Measurements from ENCODE around the gene GAD1. TPM values are rescaled to one million over a fixed set of nuclear protein-coding genes. Genes with fewer than 3 reads are reported as not detected.
A peak's percentile ranks its signal among the peaks of the same experiment; 100 is the strongest.

GAD1 gene
- total RNA-seq, 1 donor from 2014 or later: 0.34 TPM

- no peak for DNase-seq (ENCODE audit: low spot score in 2 of 2, unreplicated experiment in 2 of 2)
- Mint-ChIP-seq H3K36me3 (no peaks in the 10 kb centered on the region), H3K27me3 (ENCODE audit: low read depth) (peaks cover 15% of the 10 kb centered on the region), H3K4me1 (no peaks in the 10 kb centered on the region), H3K27ac (no peak overlapping the region), H3K9me3 (peaks cover 3% of the 10 kb centered on the region), H3K4me3 (no peak overlapping the region)
- TF ChIP-seq CTCF (IDR thresholded peaks at IDR 0.05; ENCODE audit: unreplicated experiment): no peak
Measured at GRCh38 chr2:170843656-170844055, 27.0 kb downstream of the GAD1 start.

DNA sequence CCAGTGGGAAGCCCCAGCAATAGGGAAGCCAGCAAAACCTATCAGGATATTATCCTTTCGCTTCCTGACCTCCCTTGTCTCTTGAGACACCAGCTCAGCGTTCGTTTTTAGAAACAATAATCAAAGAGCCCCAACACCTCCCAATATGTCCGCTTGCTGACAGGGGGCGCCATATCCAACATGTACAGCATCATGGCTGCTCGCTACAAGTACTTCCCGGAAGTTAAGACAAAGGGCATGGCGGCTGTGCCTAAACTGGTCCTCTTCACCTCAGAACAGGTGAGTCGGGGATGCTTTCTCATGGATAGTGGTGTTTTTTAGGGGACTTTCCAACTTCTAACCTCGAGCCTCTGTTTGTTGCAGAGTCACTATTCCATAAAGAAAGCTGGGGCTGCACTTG is 28.7 kb downstream of the GAD1 start:
- Mint-ChIP-seq H3K4me3 (no peak overlapping the region), H3K36me3 (no peaks in the 10 kb centered on the region), H3K27me3 (ENCODE audit: low read depth) (peaks cover 11% of the 10 kb centered on the region), H3K27ac (no peak overlapping the region), H3K9me3 (peaks cover 6% of the 10 kb centered on the region), H3K4me1 (no peaks in the 10 kb centered on the region)
- TF ChIP-seq CTCF (IDR thresholded peaks at IDR 0.05; ENCODE audit: unreplicated experiment): peak; percentile 18
- DNase-seq (ENCODE audit: low spot score in 2 of 2, unreplicated experiment in 2 of 2): no peak

- H3K9me3 Mint-ChIP-seq: peaks cover 4% of the 10 kb centered on the region
- TF ChIP-seq CTCF (IDR thresholded peaks at IDR 0.05; ENCODE audit: unreplicated experiment): no peak
- no peaks in the 10 kb centered on the region for H3K4me1 Mint-ChIP-seq
- H3K27ac Mint-ChIP-seq: no peak overlapping the region
- DNase-seq (ENCODE audit: low spot score in 2 of 2, unreplicated experiment in 2 of 2): no peak
- H3K36me3 Mint-ChIP-seq: no peaks in the 10 kb centered on the region
- peaks cover 11% of the 10 kb centered on the region for H3K27me3 Mint-ChIP-seq (ENCODE audit: low read depth)
- H3K4me3 Mint-ChIP-seq: no peak overlapping the region
Measured at GRCh38 chr2:170846314-170846713, 29.6 kb downstream of the GAD1 start.

DNA sequence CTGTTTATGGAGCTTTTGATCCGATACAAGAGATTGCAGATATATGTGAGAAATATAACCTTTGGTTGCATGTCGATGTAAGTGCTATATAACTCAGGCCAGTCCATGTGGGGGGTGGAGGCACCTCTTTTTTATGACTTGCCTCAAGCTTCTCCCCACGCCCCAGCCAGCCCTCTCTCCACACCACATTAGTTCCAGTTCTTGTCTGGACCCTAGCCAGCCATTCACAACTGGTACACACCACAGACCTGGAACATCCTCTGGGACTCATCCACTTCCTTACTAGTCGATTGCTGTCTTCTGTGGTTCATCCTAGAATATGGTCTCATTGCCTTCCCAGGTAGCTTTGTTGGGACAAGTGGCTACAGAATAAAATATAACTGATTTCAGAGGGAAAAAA is 31.0 kb downstream of the GAD1 start:
- no peak for DNase-seq (ENCODE audit: low spot score in 2 of 2, unreplicated experiment in 2 of 2)
- H3K4me3 Mint-ChIP-seq: no peak overlapping the region
- peaks cover 11% of the 10 kb centered on the region for H3K27me3 Mint-ChIP-seq (ENCODE audit: low read depth)
- TF ChIP-seq CTCF (IDR thresholded peaks at IDR 0.05; ENCODE audit: unreplicated experiment): no peak
- H3K36me3 Mint-ChIP-seq: no peaks in the 10 kb centered on the region
- H3K9me3 Mint-ChIP-seq: peaks cover 4% of the 10 kb centered on the region
- no peak overlapping the region for H3K27ac Mint-ChIP-seq
- no peaks in the 10 kb centered on the region for H3K4me1 Mint-ChIP-seq

DNA sequence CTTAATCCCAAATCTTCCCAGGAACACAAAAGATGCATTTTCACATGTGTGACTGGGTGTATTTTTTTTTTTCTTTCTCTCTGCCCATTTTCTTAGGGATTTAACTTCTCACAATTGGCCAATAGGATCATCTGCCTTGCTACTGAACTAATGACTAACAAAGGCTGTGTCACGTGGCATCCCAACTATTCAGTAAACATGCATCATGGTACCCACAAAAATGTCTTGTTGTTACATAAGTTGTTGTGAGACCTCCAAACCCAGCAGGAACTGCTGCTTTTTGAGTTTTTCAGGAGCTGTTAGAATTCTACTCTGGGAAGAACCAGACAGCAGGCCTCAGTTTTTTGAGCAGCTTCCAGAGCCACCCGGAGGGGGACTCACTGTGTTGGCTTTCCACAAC is 31.9 kb downstream of the GAD1 start:
- TF ChIP-seq CTCF (IDR thresholded peaks at IDR 0.05; ENCODE audit: unreplicated experiment): no peak
- H3K36me3 Mint-ChIP-seq: no peaks in the 10 kb centered on the region
- DNase-seq (ENCODE audit: low spot score in 2 of 2, unreplicated experiment in 2 of 2): no peak
- H3K4me1 Mint-ChIP-seq: no peaks in the 10 kb centered on the region
- no peak overlapping the region for H3K4me3 Mint-ChIP-seq
- no peak overlapping the region for H3K27ac Mint-ChIP-seq
- peaks cover 11% of the 10 kb centered on the region for H3K27me3 Mint-ChIP-seq (ENCODE audit: low read depth)
- H3K9me3 Mint-ChIP-seq: peaks cover 4% of the 10 kb centered on the region

DNA sequence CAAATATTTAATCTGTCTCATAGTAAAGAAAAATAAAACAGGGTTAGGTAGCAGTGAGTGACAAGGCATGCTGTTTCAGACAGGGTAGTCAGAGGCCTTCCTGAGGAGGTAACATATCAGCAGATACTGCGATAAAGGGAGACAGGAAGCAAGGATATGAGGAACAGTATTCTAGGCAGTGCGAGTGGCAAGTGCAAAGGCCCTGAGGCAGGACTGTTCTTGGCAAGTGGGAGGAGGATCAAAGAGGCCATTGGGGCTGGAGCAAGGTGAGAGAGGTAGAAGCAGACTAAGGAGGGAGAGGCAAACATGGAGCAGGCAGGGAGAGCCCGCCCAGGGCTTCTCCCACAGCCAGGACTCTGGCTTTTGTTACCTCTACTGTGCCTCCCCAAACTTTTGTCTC is 33.6 kb downstream of the GAD1 start:
- H3K36me3 Mint-ChIP-seq: no peaks in the 10 kb centered on the region
- no peak for TF ChIP-seq CTCF (IDR thresholded peaks at IDR 0.05; ENCODE audit: unreplicated experiment)

More for the DNA sequence above, 33.6 kb downstream of the GAD1 start:
- H3K27me3 Mint-ChIP-seq (ENCODE audit: low read depth): peaks cover 6% of the 10 kb centered on the region
- DNase-seq (ENCODE audit: low spot score in 2 of 2, unreplicated experiment in 2 of 2): no peak
- H3K4me3 Mint-ChIP-seq: no peak overlapping the region
- H3K27ac Mint-ChIP-seq: no peak overlapping the region
- H3K9me3 Mint-ChIP-seq: peaks cover 4% of the 10 kb centered on the region
- H3K4me1 Mint-ChIP-seq: no peaks in the 10 kb centered on the region

All from mesothelial cell of epicardium (in vitro differentiated cells).